8988T (cell line): Measurements from ENCODE around the gene PHACTR2.
"Not testable (repeated sequence)": the region's sequence is repeated elsewhere in the genome, so short reads cannot be mapped to it uniquely, and the experiment has no call there.

Experiments
- DNase-seq: peaks from one replicate; pipeline ENCODE4 v3.0.0; 2011

The PHACTR2 gene

DNA sequence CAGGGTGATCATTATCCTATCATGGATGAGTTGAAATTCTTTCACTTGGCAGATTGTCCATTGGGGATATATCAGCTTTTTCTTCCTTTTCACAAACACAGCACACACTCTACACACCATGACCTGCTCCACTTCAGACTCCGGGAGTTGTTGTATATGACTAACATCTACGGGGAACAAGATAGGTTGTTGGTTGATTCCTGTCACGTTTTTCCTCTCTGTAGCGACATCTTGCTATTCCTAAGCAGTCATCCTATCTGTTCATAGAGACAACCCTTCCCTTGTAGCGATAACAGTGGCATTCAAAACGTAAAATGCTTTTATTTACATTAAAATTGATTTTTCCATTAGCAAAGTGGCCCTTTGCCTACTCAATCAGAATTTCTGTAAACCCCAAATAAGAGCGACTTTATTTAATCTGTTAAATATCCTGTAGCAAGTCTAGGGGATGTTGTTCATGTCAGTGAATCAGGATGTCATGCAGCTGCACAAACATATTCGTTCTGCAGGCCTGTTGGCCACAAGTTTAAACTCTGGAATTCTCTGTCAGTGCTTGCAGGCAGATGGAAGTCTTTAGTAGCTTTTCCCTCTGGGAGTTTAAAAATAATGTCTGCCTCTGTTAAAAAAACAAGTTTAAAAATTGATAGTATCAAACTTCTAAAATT, 23.1 kb downstream of the PHACTR2 start:
- no peak for DNase-seq

DNA sequence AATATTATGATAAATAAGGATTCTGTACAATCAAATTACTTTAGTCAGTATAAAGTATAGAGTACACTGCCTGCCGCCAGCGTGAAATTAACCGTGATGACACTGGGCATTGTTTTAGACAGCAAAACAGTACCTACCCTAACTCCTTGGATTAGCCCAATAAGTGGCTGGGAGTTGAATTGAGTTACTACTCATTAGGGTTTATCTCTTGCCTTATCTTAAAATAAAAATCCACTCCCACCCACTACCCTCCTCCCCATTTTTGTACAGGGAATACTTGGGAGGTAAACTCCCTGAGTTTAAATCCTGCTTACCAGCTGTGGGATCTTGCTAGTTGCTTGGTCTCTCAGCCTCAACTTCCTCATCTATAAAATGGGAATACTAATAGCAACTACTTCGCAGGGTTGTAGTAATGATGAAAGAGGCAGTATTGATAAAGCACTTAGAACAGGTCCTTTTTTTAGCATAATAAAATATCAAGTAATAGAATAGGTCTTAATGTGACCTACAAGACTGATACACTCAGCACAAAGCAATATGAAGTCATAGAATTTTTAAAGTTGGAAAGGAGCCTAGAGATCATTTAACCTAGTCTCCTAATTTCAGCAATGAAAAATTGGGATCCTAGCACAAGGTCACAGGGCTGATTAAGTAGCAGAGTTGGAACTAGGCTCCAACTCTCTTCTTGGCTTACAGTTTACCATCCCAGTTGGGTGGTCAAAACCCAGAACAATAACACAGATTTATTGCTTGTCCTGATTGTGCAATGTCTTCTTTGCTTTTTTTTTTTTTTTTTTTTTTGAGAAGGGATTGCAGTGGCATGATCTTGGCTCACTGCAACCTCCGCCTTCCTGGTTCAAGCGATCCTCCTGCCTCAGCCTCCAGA, 23.8 kb downstream of the PHACTR2 start:
- DNase-seq: no peak

DNA sequence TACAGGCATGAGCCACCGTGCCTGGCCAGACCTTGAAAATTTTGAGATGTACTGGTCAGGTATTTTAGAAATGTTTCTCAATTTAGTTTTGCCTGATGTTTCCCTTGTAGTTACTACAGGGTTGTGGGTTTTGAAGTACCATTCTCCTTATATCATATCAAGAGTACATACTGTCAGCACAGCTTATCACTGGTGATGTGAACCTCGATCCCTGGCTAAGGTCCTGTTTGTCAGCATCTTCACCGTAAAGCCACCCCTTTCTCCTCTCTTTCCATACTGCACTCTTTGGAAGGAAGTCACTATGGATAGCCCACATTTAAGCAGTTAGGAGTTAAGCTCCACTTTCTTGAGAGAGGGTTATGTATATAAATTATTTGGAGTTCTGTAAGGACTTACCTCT, 27.8 kb downstream of the PHACTR2 start:
- DNase-seq: no peak

DNA sequence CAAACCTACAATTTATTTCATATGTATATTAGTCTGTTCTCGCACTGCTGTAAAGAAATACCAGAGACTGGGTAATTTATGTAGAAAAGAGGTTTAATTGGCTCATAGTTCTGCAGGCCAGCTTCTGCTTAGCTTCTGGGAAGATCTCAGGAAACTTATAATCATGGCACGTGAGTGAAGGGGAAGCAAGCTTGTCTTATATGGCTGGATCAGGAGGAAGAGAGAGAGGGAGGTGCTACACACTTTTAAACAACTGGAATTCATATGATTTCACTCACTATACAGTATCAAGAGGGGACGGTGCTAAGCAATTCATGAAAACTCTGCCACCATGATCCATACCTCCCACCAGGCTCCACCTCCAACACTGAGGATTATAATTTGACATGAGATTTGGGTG, 29.9 kb downstream of the PHACTR2 start:
- no peak for DNase-seq

DNA sequence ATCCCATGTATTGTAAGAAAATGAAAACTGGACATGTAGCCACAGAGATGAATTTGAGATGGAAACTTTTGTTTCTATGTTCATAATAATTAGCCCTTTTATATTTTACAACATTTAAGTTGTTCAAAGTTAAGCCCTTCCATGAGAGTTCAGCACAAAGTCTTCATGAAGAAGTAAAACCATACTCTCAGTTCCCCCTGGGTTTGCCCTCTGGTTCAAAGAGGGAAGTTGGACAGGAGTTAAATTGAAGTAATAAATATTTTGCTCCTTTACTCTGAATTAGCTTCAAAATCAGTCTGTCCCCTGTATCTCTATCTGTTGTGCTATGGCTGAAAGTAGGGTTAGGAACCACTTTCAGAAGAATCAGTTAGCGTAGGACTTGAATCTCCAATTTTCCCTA, 31.1 kb downstream of the PHACTR2 start:
- no peak for DNase-seq

DNA sequence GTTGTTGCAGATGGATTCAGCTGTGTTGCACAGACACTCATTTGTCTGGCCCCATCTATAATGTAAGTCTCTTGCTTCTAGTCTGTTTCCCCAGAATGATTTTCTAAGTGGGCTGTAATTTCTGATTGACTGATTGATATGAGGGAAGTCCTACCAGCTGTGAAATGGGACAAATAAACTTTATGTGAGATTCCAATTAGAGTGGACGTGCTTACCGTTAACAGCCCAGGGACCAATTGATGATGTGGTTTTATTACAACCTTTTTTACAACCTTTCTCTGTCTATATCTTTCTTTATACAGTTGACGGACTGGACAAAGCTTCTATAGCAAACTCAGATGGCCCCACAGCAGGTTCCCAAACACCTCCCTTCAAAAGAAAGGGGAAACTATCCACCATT, 33.9 kb downstream of the PHACTR2 start:
- no peak for DNase-seq

DNA sequence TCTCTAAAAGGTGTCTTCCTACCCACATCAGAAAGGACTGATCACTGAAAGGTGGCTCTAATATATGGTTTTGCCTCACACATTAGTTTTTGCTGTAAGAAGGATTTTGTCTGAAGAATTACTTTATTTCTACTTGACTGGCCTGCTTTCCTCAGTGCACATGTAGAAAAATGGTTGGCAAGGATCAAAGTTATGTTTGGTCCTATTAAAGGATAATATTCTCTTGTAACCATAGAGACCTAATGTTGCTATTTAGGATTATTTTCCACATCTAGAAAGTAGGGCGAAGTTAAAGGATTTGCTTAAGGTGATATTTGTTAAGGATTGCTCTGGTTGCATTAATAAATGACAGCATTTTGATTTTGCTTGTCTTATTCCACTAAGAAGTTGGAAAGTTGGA, 40.7 kb downstream of the PHACTR2 start:
- DNase-seq: no peak

DNA sequence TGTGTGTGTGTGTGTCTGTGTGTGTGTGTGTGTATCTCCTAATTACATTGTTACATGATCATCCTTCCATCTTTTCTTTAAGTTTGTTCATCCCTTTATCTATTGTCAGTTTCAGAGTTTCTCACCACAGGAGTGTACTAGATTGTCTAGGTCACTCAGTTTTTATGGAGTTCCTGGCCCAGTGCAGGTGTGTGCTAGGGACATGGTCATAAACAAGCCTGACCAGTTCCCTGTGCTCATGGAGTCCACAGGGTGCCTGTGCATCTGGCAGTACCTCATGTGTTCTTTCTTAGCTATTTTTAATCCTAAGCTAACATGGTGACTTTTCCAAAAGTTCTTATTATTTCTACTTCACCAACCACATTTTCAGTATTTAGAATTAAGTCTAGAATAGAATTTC, 43.9 kb downstream of the PHACTR2 start:
- DNase-seq: no peak

DNA sequence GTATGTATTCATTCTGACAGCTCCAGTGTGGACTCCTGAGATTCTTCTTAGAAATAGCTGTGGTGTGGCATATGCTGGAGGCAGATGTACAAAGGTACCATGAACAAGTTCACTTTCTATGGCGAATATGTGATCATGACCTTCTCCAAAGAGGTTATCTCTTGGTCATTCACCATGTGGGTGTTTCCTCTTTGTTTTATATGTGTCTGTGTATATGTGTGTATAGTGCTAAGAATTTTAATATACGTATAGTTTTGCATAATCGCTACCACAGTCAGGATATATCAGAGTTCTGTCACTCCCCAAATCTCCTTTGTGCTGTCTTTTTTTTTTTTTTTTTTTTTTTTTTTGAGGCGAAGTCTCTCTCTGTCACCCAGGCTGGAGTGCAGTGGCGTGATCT, 47.1 kb downstream of the PHACTR2 start:
- DNase-seq: no peak

DNA sequence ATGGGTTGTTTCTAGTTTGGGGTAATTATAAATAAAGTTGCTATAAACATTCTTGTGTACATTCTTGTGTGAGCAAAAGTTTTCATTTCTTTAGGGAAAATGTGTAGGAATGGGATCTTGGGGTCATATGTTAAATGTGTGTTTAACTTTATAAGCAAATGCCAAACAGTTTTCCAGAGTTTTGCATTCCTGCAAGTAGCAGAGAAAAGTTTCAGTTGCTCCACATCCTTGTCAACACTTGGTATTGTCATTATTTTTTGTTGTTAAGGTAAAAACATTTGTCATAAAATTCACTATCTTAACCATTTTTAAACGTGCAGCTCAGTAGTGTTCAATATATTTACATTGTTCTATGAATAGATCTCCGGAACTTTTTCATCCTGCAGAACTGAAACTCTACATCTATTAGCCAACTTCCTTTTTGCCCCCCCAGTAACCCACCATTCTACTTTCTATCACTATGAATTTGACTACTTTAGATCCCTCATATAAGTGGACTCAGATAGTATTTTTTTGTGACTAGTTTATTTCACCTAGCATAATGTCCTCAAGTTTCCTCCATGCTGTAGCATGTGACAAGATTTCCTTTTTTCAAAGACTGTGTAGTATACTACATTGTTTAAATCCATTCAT, 48.4 kb downstream of the PHACTR2 start:
- no peak for DNase-seq

DNA sequence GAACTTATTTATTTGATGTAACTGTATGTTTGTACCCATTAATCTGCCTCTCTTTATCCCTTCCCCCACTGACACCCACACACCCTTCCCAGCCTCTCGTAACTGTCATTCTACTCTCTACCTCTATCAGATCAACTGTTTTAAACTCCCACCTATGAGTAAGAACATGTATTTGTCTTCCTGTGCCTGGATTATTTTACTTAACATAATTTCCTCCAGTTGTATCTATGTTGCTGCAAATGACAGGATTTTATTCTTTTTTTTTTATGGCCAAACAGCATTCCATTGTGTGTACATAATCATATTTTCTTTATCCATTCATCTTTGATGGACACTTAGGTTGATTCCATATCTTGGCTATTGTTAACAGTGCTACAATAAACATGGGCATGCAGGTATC, 49.3 kb downstream of the PHACTR2 start:
- DNase-seq: no peak

DNA sequence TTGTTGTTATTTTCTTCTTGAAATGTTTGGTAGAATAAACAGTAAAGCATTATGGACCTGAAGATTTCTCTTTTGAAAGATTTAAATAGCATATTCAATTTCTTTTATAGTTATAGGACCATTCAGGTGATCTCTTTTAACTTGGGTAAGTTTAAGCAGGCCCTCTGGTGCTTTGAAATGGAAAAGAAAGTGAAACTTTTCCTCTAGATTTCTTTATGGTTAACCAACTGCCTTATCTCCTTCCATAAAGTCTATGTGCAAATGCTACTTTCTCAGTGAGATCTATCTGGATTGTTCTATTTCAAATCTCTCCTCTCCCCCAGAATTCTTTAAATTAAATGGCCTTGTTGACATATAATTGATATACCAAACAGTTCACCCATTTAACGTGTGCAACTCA, 54.0 kb downstream of the PHACTR2 start:
- DNase-seq: no peak

DNA sequence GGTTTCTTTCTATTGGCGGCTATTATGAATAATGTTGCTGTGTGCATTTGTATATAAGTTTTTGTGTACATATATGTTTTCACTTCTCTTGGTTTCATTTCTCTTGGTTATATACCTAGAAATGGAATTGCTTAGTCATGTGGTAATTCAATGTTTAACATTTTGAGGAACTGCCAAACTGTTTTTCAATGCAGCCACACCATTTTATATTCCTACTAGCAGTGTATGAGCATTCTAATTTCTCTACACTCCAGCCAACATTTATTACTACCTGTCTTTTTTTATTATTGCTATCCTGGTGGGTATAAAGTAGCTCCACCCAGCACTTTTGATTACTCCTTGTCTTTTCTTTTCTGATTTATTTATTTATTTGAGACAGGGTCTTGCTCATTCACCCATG, 54.8 kb downstream of the PHACTR2 start:
- no peak for DNase-seq

DNA sequence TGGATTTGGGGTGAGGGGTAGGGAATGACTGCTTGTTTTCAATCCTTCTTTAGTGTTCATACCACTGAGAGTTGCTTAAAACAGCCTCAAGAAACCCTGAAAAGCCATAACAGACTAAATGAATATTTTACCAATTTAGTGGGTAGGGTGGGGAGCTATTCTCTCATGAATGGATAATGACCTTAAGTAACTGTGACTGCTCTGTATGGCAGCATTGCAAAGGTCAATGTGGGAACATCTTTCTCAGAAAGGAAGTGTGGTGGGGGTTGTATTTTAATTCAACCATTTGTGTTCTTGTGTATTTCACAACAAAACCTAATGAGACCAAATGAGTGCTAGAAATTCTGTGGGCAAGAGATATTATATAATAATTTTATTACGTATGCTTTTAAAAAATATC, 55.7 kb downstream of the PHACTR2 start:
- no peak for DNase-seq

DNA sequence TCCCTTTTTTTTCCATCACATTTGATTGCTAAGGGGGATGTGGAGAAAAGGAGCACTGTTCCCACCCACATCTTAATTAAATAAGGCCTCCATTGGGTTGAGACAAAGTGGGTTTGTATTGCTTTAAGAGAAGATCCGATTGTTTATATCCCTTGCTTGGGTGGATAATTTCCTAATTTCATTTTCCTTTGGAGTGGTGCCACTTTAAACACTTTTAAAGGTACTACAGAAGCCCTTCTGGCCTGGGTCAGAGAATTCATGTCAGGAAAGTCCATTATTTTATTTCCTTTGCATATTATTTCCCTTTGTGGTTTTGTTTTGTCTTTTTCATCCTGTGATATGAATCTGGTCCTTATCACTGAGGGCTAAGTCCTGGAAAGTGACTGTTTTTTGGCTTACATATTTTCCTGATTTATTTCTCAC, 56.9 kb downstream of the PHACTR2 start:
- no peak for DNase-seq

DNA sequence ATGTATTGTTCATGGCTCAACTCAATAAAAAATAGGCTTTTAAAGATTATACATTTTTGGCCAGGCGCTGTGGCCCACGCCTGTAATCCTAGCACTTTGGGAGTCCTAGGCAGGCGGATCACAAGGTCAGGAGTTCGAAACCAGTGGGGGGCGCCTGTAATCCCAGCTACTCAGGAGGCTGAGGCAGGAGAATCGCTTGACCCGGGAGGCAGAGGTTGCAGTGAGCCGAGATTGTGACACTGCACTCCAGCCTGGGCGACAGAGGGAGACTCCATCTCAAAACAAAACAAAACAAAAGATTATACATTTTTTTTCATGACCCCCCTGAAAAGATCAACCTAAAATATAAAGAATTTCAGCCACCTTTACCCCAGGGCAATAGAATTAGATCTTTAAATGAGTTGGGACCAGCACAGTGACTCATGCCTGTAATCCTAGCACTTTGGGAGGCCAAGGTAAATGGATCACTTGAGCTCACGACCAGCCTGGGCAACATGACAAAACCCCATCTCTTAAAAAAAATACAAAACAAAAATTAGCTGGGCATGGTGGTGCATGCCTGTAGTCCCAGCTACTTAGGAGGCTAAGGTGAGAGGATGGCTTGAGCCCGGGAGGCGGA, 60.4 kb downstream of the PHACTR2 start:
- not testable (repeated sequence) for DNase-seq

DNA sequence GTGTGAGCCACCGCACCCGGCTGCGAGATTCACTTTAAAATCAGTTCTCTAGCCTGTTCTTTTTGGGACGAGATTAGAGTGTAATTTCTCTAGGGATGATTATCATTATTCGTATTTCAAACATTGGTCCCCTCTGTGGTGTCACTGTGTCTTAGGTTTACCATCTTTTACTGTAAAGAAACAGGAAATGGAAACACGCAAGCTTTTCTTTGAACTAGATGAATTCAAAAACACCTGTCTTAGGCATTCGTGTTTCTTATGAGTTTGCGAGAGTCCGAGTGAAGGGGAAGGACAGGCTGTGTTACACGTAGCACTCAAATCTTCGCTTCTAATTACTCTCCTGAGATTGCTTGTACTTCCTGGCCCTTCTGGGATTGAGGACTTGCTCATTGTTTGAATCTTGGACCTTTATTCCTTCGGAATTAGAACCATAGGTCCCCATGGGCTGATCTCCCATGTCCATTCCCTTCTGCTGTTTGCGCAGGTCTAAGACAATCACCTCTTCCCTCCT, 61.6 kb downstream of the PHACTR2 start:
- no peak for DNase-seq

DNA sequence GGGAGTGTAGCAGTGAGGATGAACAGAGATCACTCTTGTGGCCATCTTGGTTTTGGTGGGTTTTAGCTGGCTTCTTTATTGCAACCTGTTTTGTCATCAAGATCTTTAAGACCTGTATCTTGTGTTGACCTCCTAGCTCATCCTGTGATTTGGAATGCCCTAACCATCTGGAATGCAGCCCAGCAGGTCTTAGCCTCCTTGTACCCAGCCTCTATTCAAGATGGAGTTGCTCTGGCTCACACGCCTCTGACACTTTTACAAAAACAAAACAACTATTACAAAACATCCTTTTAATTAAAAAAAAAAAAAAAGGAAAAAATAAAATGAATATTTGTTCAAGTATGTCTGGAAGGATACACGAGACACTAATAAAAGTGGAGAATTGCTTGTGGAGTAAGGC, 62.4 kb downstream of the PHACTR2 start:
- DNase-seq: no peak

DNA sequence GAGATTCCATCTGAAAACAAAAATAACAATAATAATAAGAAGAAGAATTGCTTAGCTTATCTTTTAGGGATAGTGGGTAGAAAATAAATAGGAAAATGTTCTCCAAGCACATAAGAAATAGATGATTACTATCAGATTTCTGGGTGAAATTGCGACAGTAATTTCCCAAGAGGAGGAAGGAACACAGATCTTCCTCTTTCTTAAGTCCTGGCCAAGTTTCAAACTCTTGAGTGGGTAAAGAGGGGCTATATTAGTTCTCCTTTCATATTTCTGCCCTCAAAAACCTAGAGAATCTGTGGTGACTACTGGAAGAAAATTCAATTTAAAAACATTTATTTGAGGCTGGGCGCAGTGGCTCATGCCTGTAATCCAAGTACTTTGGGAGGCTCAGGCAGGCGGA, 63.7 kb downstream of the PHACTR2 start:
- no peak for DNase-seq

DNA sequence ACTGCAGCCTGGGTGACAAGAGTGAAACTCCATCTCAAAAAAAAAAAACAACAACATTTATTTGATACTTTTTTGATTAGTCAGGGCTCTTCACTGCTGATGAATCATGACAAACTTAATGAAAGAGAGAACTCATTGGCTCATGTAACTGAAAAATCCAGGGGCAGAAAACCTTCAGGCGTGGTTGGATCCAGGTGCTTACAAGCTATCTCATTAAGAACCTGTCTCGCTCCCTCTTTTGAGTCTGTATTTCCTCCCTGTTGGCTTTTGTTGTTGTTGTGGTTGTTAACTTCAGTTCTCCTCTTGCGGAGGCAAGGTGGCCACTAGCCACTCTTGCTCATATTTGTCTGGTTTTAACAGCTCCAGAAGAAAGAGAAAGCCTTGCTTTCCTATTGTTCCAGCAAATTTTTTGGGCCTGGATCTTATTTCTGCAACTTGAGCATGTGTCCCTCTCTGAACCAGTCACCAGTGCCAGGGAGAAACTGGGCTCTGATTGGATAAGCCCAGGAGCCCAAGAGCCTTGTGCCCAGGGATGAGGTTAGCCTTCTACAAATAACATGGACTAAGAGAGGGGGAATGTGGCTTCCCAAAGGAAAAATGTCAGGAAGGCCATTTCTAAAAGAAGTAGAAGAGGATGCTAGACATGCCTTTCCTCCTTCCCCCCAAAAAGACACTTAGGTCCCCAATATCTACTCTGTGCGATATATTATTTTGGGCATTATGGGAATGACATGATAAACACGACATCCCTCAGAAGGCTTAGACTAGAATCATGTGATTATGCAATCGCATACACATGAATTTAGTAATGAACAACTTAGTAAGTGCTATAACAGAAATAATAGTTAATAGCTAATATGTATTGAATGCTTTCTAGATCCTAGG, 64.5 kb downstream of the PHACTR2 start:
- DNase-seq: no peak

DNA sequence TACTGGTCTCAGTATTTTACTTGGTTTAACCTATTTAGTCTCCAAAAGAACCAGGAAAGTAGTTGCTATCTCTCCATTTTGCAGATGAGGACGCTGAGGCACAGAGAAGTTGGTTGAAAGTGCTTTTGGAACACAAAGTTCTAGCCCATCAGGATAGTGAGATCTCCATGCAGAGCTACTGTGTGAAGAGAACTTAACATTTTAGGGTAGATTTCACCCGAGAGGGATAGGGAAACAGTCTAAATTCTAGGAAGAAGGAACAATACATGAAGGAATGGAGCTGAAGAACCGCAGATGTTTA, 65.1 kb downstream of the PHACTR2 start:
- no peak for DNase-seq
